ENCODE results near the gene ITIH4. TPM values are rescaled to one million over a fixed set of nuclear protein-coding genes. Genes with fewer than 3 reads are reported as not detected.
A peak's percentile ranks its signal among the peaks of the same experiment; 100 is the strongest.

Gene ITIH4
- polyA plus RNA-seq, 1 donor from 2014 or later: not detected

DNA sequence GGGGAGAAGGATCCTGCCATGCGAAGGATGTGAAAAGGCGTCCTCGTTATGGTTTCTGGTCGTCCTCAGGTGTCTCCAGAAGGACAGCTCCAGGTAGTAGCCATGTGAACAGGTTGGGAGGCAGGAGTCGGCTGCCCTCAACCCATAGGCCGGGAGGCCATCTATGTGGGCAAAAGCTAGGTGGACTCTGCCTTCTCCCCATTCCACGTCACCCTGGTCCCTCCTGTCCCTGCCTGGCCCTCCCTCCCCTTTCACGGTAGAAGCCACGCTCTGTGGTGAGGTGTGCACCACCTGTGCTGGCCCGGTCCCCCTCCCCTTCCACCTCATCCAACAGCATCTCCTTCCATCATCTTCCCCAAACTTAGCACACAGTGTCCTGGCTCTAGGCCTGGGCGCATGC lies 19.5 kb downstream of the ITIH4 start:
- no peaks in the 10 kb centered on the region for H3K9me3 Mint-ChIP-seq
- H3K36me3 Mint-ChIP-seq: no peaks in the 10 kb centered on the region
- H3K27ac Mint-ChIP-seq: no peak overlapping the region
- H3K4me1 Mint-ChIP-seq: peaks cover 0 to 3% (median 0%) of the 10 kb centered on the region in 3 donors
- H3K27me3 Mint-ChIP-seq: peaks cover 1% of the 10 kb centered on the region
- H3K4me3 Mint-ChIP-seq: no peak overlapping the region

DNA sequence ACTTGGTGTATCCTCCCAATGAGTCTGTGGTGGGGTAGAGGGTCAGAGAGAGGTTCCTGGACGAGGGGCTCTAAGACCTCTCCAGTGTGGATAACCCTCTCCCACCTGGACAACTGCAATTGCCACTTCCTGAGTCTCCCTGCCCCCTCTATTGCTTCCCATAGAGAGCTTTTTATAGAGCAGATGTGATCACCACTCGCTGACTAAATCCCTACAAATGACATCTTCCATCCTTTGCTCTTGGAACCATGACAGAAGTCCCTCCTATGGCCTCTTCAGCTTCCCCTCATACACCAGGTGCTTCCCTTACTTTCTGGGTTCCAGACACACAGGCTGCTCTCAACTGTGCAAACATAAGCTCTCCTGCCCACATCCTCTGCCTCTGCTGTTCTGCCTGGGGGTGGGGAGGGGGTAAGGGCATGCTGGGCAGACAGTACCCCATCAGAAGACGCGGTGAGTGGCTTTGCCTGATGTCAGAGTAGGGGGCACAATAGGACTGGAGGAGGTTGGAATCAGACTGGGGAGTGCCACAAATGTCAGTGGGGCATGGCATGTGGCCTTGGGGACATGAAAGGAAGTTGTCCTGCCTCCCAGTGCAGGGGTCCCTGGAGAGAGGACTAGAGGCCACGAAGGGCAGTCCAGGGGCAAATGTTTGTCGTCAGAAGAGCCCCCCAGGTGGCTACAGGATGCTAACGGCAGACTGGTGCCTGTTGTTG lies 20.7 kb downstream of the ITIH4 start:
- peaks cover 0 to 3% (median 0%) of the 10 kb centered on the region in 3 donors for H3K4me1 Mint-ChIP-seq
- no peaks in the 10 kb centered on the region for H3K9me3 Mint-ChIP-seq
- peak overlapping the region in 1 of 3 donors; percentile 16 for H3K27ac Mint-ChIP-seq
- H3K27me3 Mint-ChIP-seq: peaks cover 1% of the 10 kb centered on the region
- H3K36me3 Mint-ChIP-seq: no peaks in the 10 kb centered on the region
- H3K4me3 Mint-ChIP-seq: no peak overlapping the region

DNA sequence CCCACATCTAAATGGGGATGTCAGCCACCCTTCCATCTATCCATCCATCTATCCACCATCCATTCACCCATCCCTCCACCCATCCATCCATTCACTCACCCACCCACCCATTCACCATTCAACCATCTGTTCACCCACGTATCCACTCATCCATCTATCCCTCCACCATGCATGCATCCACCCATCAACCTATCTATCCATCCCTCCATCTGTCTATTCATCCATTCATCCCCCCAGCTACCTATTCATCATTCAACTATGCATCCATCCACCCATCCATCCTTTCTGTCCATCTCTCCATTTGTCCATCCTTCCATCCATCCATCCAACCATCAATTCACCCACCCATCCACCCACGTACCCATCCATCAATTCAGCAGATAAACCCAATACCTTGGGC lies 21.3 kb downstream of the ITIH4 start:
- no peaks in the 10 kb centered on the region for H3K36me3 Mint-ChIP-seq
- no peak overlapping the region for H3K4me3 Mint-ChIP-seq
- H3K4me1 Mint-ChIP-seq: peaks cover 0 to 3% (median 0%) of the 10 kb centered on the region in 3 donors
- no peaks in the 10 kb centered on the region for H3K9me3 Mint-ChIP-seq
- peaks cover 1% of the 10 kb centered on the region for H3K27me3 Mint-ChIP-seq
- no peak overlapping the region for H3K27ac Mint-ChIP-seq

DNA sequence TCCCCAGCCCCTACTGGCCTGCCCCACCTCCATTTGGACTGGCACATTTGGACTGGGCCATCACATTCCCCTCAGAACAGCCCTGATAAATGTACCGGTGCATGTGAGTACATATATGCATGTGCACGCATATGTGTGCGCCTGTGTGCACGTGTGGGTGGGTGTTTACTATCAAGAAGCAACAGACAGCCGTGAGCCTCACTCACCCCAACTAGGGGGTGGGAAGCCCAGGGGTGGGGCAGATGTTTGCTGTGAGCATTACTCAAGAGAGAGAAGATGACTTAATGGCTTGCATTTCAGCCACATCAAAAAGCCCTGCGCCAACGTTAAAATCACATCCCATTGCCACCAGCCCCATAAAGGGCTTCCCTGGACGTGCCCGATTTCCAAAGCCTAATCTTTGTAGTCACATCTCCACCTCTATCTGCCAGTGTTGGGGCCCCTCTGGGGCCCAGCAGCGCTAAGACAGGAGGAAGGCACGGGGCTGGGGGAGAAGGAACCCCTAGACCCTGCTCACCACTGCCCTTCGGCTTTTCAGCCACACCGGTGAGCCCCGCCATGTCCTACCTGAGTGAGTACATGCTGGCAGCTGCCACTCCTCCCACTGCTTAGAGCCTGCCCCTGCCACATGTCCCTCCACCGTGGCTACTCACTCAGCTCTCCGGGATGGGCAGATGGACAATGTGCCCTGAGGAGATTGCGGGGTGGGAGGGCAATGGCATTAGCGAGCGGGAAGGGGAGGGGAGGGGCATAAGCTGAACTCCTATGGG lies 25.0 kb downstream of the ITIH4 start:
- Mint-ChIP-seq H3K4me1 (peaks cover 0 to 3% (median 0%) of the 10 kb centered on the region in 3 donors), H3K27me3 (peaks cover 2% of the 10 kb centered on the region), H3K36me3 (no peaks in the 10 kb centered on the region), H3K27ac (no peak overlapping the region), H3K9me3 (no peaks in the 10 kb centered on the region), H3K4me3 (no peak overlapping the region)

DNA sequence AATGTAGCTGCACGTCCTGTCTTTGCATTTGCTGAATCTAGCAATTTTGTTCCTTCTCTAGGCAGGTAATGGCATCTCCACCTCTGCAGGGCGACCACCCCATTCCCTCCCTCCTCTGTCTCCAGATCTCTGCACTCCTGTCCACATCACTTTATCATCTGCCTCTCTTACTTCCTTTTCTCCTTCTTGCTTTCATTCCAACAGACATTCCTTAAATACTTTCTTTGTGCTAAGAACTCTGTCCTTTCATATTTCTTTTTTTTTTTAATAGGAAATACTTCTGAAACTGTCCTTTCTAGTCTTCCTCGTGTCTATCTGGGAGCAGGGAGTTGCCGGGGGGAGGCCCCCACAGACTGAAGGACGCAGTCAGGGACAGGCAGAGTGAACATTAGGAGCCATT lies 28.6 kb downstream of the ITIH4 start:
- no peaks in the 10 kb centered on the region for H3K4me1 Mint-ChIP-seq
- H3K4me3 Mint-ChIP-seq: no peak overlapping the region
- H3K27ac Mint-ChIP-seq: no peak overlapping the region
- peaks cover 1% of the 10 kb centered on the region for H3K27me3 Mint-ChIP-seq
- no peaks in the 10 kb centered on the region for H3K9me3 Mint-ChIP-seq
- no peaks in the 10 kb centered on the region for H3K36me3 Mint-ChIP-seq

DNA sequence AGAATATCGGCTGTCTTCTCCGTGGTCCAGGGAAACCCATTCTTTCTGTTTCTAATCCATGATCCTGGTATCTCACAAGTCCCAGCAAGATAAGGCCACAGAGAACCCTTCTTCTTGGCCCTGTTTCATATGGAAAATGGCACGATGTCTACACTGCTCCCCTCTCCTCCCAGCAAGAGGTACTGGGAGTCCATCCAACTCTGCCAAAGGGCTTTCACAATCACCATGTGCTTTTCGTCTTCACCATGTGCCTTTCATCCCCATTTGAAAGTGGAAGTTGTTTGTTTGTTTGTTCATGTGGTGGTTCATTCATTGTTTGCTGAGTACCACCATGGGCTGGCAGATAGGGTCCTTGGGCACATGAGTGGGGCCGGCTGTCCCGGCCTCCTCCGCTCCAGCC lies 30.4 kb downstream of the ITIH4 start:
- Mint-ChIP-seq H3K27ac (no peak overlapping the region), H3K36me3 (no peaks in the 10 kb centered on the region), H3K27me3 (peaks cover 1% of the 10 kb centered on the region), H3K9me3 (no peaks in the 10 kb centered on the region), H3K4me3 (no peak overlapping the region), H3K4me1 (no peaks in the 10 kb centered on the region)

DNA sequence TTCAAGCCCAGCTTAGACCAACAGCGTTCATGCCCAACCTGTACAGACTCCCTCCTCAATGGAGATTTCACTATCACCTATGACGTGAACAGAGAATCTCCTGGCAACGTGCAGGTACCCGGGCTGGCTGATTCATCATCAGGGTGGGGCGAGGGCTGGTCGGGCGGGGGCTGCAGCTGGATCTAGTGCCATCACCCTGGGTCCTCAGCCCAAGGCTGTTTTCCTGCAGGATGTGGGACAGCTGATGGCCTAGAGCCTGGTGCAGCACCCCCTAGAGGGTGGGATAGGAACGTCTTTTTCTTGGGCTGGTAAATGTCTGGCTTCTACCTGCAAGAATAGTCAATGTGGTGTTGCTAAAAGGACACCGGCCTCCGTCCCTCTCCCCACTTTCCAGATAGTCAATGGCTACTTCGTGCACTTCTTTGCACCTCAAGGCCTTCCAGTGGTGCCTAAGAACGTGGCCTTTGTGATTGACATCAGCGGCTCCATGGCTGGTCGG lies 31.4 kb downstream of the ITIH4 start:
- Mint-ChIP-seq H3K27me3 (peaks cover 1% of the 10 kb centered on the region), H3K4me1 (no peaks in the 10 kb centered on the region), H3K4me3 (no peak overlapping the region)

DNA sequence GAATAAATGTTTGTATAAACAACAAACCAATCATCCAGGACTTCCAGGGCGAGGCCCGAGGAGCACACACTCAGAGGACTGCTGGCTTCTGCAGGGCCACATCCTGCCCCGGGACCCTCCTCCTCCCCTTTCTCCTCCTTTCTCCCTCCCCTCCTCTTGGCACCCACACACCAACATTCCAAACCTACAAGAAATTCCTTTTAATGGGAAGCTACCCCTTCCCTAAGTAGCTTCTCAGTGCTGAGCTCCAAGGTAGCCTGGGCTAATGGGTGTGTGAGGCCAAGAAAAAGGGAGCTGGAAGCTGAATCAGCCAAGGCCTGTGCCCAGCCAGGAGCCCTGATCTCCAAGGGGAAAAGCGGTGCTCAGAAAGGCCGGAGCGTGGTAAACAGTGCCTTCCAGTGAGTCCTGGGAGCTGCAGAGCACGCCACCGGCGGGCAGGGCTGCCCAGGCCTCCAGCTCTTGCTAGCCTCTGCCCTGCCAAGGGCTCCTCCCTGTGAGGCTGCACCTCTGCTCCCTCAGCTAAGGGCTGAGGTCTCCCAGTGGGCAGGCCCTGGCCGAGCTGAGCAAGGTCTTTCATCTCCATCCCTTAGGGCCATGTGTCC lies 32.0 kb downstream of the ITIH4 start:
- H3K4me1 Mint-ChIP-seq: no peaks in the 10 kb centered on the region
- no peaks in the 10 kb centered on the region for H3K36me3 Mint-ChIP-seq
- peaks cover 1% of the 10 kb centered on the region for H3K27me3 Mint-ChIP-seq
- no peaks in the 10 kb centered on the region for H3K9me3 Mint-ChIP-seq
- no peak overlapping the region for H3K4me3 Mint-ChIP-seq
- H3K27ac Mint-ChIP-seq: no peak overlapping the region

More for the DNA sequence above, 31.4 kb downstream of the ITIH4 start:
- no peaks in the 10 kb centered on the region for H3K9me3 Mint-ChIP-seq
- H3K36me3 Mint-ChIP-seq: no peaks in the 10 kb centered on the region
- H3K27ac Mint-ChIP-seq: no peak overlapping the region

DNA sequence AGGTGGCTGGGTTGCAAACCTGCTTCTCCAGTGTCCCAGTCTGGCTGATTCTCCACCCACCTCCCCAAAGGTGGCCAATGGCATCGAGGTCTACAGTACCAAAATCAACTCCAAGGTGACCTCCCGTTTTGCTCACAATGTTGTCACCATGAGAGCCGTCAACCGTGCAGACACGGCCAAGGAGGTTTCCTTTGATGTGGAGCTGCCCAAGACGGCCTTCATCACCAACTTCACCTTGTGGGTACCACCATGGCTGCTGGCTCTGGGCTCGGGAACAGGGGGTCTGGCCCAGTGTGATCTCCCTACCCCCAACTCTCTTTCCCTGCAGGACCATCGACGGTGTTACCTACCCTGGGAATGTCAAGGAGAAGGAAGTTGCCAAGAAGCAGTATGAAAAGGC lies 34.1 kb downstream of the ITIH4 start:
- H3K27me3 Mint-ChIP-seq: no peaks in the 10 kb centered on the region
- no peaks in the 10 kb centered on the region for H3K36me3 Mint-ChIP-seq
- H3K4me1 Mint-ChIP-seq: no peaks in the 10 kb centered on the region
- H3K27ac Mint-ChIP-seq: peak overlapping the region in 1 of 3 donors; percentile 87
- H3K9me3 Mint-ChIP-seq: no peaks in the 10 kb centered on the region
- H3K4me3 Mint-ChIP-seq: no peak overlapping the region

DNA sequence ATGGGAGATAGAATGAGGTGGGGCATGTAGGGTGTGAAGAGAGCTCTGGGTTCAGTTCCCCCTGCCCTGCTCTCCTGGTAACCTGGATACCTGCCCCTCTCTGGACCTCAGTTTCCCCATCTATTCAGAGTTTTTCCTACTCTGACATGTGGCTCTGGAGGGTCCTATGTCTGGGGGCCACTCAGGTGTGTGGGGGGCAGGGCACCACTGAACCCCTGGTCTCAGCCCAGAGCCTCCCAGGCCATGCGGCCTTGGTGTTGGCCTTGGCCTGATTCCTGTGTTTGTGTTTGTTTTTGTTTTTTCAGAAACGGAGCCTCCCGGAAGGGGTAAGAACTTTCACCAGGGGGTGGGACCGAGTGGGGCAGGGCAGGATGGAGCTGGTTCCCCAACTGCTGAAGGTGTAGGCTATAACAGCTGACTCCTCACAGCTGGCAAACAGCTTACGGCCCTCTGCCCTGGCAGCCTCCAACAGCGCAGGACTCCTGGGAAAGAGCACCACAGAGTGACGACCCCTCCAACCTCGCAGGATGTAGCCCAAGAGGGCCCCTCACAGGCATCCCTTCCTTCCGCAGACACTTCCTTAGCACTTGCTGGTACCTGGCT lies 35.1 kb downstream of the ITIH4 start:
- H3K36me3 Mint-ChIP-seq: no peaks in the 10 kb centered on the region
- no peaks in the 10 kb centered on the region for H3K9me3 Mint-ChIP-seq
- H3K4me1 Mint-ChIP-seq: no peaks in the 10 kb centered on the region
- no peak overlapping the region for H3K4me3 Mint-ChIP-seq
- H3K27ac Mint-ChIP-seq: no peak overlapping the region
- H3K27me3 Mint-ChIP-seq: no peaks in the 10 kb centered on the region

DNA sequence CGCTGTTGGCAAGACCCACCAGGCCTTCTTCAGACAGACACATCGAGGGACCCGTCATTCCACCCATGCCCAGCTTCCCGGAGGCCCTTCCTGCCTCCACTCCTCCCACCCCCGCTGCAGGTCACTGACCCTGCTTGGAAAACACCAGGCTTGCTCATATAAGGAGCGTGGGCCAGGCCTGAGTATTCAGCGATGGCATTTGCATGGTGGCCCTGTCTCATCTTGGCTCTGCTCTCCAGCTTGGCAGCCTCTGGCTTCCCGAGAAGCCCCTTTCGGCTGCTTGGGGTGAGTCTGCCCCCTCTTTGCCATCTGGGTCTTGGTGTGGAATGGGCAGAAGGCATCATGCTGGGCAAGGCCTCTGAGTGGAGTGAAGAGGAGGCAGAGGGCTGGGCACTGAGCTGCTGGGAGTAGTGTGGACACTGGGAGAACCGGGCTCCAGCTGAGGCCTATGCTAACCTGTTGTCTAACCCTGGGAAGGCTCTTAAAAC lies 35.8 kb downstream of the ITIH4 start, which contains the start of gene ITIH3:
Gene ITIH3 (plus strand): TSS at position 185 of the 488 bp plus-strand sequence. CDS start 8 bp downstream, at position 193.
- H3K4me1 Mint-ChIP-seq: no peaks in the 10 kb centered on the region
- H3K9me3 Mint-ChIP-seq: no peaks in the 10 kb centered on the region
- H3K36me3 Mint-ChIP-seq: peaks cover 2% of the 10 kb centered on the region
- H3K4me3 Mint-ChIP-seq: no peak within 1 kb of the TSS
- H3K27ac Mint-ChIP-seq: no peak within 1 kb of the TSS
- no peaks in the 10 kb centered on the region for H3K27me3 Mint-ChIP-seq

DNA sequence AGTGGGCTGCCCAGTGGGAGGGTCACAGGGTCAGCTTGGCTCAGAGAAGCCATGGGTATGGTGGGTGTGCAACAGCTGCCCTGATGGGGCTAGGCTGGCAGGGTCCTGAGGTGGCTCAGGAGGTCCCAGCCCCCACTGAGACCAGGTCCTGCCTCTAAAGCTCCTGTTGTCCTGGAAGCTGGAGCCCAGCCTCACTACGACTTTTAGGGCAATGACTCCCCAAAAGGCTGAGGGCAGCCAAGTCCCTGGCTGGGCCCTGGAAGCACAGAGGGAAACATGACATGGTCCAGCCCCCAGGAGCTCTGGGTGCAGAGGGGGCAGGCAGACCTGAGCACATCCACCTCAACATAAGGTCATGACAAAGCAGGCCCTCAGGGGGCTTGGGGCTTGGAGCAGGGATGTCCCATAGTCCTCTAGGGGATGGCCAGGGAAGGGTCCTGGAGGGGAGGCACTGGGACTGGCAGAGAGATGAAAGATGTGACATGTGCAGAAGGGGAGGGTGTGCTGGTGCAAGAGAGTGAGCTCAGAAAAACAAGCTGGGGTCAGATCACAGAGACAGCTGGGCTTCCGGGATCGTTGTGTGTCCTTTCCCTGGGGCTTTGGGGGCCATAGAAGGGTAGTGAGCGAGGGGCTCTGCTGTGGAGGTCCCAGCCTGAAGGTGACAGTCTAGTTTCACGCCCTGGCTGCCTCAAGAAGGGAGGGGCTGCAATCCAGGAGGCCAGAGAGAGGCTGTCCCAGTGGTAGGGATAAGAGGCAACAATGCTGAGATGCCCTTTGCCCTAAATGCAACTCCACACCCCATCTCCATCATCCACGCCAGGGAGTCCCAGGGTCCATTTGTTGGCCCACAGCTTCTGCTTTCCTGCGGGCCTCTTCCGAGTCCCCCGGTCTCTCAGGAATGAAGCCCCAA lies 36.5 kb downstream of the ITIH4 start:
- Mint-ChIP-seq H3K27me3 (no peaks in the 10 kb centered on the region), H3K36me3 (peaks cover 2% of the 10 kb centered on the region), H3K9me3 (no peaks in the 10 kb centered on the region), H3K4me1 (no peaks in the 10 kb centered on the region), H3K4me3 (no peak overlapping the region), H3K27ac (no peak overlapping the region)

DNA sequence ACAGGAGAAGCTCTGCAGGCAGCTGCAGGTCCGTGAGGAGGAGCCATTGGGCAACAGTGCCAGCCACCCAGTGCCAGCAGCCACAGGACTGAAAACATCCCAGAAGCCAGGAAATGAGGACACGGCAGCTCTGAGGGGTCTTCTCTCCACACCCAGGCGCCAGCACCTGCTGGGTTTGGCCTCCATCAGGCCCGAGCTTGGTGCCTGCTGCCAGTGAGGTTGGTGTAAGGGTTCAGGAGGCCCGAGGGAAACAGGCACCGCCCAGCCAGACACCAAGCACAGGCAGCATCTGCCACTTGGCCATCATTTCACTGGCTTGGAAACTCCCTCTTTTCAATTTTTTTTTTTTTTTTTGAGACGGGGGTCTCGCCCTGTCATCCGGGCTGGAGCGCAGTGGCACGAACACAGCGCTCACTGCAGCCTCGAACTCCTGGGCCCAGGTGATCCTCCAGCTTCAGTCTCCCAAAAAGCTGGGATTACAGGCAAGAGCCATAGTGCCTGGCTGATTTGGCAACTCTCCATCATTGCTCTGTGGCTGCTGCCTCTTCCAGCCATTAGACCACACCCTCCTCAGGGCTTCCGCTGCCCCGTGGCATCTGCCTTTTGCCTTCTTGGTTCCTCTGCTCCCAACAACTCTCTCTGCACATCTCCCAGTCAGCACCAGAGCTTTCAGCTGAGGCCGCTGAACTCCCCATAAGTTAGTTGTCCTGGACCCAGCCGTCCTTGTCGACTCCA lies 37.3 kb downstream of the ITIH4 start:
- no peak overlapping the region for H3K27ac Mint-ChIP-seq
- H3K4me1 Mint-ChIP-seq: no peaks in the 10 kb centered on the region
- no peaks in the 10 kb centered on the region for H3K9me3 Mint-ChIP-seq
- peaks cover 2% of the 10 kb centered on the region for H3K36me3 Mint-ChIP-seq
- no peaks in the 10 kb centered on the region for H3K27me3 Mint-ChIP-seq
- no peak overlapping the region for H3K4me3 Mint-ChIP-seq

Data from IgD-negative memory B cell (primary cell).